Spleen (tissue), 7 donors: Measurements from ENCODE around the gene CD68.

Experiments
- CTCF ChIP-seq, 11 experiments: fragments of 200-600 bp in 7 of 11; fragments of 450-650 bp in 4 of 11; sonication (generic) in 4 of 11; IDR thresholded peaks in 8 of 11; conservative IDR thresholded peaks in 3 of 11; 1 replicate in 7 of 11; 2 replicates in 4 of 11; pipeline versions ENCODE4 v1.4.0 to v1.8.0; 2016 to 2021; ENCODE audit warnings: antibody characterized with exemption in 11 of 11, inconsistent platforms in 4 of 11, mild to moderate bottlenecking in 1 of 11
- POLR2A ChIP-seq, 3 donors: fragments of 450-650 bp; IDR thresholded peaks; one replicate each; pipeline ENCODE4 v1.5.1; 2017; ENCODE audit warnings: antibody characterized with exemption in 3 of 3, mild to moderate bottlenecking in 1 of 3
- POLR2AphosphoS5 ChIP-seq, 3 donors: sonication (generic); formaldehyde crosslinking; IDR thresholded peaks; one replicate each; pipeline ENCODE4 v1.5.1; 2017; ENCODE audit warnings: antibody characterized with exemption in 3 of 3
- donor health status: DM: no; HTN: no; CAD: no; lungs with moderate emphysema.
- donor health status: DM: no; HTN: no; CAD: no.
- donor health status: DM: no; HTN: no; CAD: no.

DNA sequence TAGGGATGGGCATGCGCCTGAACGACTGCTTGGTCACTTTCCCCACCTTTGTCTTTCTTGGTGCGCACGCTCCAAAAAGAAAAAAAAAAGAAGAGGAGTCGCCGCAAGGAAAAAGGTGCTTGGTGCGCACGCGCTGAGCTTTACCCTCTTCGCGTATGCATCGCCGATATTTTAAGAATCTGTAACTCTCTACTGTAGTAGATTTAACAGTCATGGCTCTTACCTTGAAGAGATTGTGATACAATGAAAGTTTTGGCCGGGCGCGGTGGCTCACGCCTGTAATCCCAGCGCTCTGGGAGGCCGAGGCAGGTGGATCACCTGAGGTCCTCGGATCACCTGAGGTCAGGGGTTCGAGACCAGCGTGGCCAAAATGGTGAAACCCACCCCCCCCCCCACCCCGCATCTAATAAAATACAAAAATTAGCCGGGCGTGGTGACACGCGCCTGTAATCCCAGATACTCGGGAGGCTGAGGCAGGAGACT is 35.9 kb downstream of the CD68 start:
- TF ChIP-seq CTCF (IDR thresholded peaks at IDR 0.05 in 8 of 11, conservative IDR thresholded peaks at IDR 0.05 in 3 of 11) = peak in 1 of 11 experiments; percentile 61
- TF ChIP-seq POLR2AphosphoS5 (IDR thresholded peaks at IDR 0.05) = no peak
- TF ChIP-seq POLR2A (IDR thresholded peaks at IDR 0.05) = no peak
